GM12864 (cell line): ENCODE measurements around the gene EIF4E1B.

Source experiments
- DNase-seq: peaks from one replicate; pipeline ENCODE4 v3.0.0-alpha.2; 2011; ENCODE audit warnings: low read depth
- H3K4me3 ChIP-seq: 2 replicates; pipeline ENCODE4 v1.5.1; 2011; ENCODE audit warnings: mild to moderate bottlenecking, low read depth, low read length, control low read depth
- TF ChIP-seq, protein P1 (sequence below): IDR thresholded peaks from 2 replicates; pipeline ENCODE4 v1.5.1; 2011; ENCODE audit warnings: low read depth, mild to moderate bottlenecking, moderate library complexity, low read length, control low read depth, inconsistent platforms; ENCODE audit errors: missing control alignments

The EIF4E1B gene

DNA sequence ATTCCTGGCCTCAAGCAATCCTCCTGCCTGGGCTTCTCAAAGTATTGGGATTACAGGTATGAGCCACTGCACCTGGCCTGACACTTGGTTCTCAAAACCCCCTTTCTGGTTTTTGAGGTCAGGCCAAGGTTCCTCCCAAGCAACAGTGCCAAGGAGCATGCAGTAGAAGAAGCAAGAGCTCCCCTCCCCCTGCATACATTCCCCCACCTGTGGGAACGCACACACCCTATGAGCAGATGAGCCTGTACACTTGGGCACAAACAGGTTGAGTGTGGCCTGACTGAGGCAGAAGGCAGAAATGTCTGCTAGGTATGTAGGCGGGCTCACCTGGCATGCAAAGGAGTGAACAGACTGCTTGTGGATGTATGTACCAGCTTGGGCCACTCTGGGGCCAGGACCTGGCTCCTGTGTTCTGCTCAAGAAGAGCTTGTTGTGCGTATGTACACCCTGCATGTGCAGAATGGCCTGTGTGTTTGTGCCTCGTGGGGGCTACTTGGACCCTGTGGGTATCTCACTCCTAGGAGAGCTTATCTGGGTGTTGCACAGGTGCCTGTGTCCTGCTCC, 22.3 kb upstream of the EIF4E1B start:
- no peak overlapping the region for H3K4me3 ChIP-seq
- DNase-seq = no peak
- TF ChIP-seq, protein P1, sequence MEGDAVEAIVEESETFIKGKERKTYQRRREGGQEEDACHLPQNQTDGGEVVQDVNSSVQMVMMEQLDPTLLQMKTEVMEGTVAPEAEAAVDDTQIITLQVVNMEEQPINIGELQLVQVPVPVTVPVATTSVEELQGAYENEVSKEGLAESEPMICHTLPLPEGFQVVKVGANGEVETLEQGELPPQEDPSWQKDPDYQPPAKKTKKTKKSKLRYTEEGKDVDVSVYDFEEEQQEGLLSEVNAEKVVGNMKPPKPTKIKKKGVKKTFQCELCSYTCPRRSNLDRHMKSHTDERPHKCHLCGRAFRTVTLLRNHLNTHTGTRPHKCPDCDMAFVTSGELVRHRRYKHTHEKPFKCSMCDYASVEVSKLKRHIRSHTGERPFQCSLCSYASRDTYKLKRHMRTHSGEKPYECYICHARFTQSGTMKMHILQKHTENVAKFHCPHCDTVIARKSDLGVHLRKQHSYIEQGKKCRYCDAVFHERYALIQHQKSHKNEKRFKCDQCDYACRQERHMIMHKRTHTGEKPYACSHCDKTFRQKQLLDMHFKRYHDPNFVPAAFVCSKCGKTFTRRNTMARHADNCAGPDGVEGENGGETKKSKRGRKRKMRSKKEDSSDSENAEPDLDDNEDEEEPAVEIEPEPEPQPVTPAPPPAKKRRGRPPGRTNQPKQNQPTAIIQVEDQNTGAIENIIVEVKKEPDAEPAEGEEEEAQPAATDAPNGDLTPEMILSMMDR = no peak

DNA sequence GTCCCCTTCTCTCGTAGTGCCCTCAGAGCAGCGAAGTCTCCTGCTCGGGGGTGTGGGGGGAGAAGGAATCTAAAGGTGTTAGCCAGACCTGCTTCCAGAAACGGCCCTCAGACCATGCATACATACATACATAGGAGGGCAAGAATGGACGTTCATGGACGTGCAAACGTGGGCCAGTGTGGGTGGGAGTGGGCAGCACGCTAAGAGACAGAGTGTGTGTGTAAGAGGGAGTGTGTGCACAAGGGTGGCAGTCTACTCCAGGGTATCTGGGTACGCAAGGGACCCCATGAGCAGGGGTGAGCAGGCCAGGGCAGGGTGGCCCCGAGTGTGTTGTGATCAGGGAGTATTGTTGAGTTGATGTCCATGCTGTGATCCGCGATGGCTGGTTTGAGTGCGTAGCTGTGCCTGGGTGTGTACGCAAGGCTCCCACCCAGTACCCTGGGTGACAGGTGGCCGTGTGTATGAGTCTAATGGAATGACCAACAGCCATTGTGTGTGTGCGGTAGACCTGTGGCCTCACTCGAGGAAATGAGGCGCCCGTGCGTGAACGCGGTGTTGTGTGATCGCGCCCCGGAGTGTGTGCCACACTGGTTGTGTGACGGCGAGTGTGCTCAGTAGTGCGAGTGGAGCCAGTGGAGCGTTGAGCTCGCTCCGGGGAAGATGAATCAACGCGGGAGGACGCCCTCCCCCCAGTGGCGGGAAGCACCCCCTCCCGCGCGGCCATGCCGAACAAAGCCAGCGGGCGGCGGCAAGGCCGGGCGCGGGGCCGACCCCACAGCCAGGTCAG, 21.3 kb upstream of the EIF4E1B start:
- peak overlapping the region; percentile 71 for H3K4me3 ChIP-seq
- DNase-seq = no peak
- TF ChIP-seq, protein P1 = no peak

DNA sequence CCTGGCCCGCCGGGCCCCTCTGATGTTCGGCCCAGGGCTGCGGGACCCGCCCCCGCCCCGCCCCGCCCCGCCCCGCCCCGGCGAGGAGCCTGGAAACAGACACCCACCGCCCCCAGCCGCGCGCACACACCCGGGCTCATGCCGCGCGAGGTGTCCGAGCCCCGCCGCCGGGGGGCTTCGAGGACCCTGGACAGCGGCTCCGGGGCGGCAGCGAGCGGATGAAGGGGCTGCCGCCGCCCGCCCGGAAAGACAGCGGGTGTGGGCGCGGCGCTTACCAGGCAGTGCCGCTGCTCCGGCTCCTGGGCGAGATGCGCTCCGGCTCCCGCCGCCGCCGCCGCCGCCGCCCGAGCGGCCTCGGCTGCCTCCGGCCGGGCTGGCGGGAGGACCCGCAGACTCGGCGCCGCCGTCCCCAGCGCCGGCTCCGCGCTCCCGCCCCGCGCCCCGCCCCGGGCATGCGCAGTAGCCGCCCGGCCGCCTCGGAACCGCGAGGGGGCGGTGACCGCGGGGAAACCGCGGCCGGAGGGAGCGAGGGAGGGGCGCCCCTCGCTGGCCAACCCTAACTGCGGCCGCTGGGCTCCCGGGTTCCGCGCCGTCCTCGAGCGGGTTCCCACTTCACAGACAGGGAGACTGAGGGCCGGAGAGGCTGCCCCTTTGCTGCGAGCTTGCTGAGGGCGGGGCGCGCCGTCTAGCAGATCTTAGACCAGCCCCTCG, 20.6 kb upstream of the EIF4E1B start, which contains the start of gene GPRIN1:
TSS of gene GPRIN1 (minus strand) at position 433 of the 711 bp plus-strand sequence. CDS start 10,322 bp downstream, outside the sequence.
- peak within 1 kb of the TSS; percentile 71 for H3K4me3 ChIP-seq
- no peak for DNase-seq
- TF ChIP-seq, protein P1 = peak; percentile 15

DNA sequence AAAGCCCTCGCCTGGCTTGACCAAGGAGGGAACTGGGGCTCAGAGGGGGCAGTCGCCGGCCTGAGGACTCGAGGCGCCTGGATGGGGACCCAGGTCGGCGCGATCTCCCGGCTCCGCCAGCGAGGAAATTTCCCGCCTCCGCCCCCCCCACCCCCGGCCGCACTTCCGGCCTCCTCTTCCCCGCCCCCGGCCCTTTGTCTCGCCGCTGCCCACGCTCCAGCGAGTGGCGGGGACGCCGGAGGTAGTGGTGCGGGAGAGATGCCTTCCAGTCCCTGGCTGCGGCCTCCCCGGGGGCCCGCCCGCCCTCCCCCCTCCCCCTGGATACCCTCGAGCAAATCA, 20.1 kb upstream of the EIF4E1B start:
- peak overlapping the region; percentile 71 for H3K4me3 ChIP-seq
- TF ChIP-seq, protein P1 = no peak
- DNase-seq = no peak

DNA sequence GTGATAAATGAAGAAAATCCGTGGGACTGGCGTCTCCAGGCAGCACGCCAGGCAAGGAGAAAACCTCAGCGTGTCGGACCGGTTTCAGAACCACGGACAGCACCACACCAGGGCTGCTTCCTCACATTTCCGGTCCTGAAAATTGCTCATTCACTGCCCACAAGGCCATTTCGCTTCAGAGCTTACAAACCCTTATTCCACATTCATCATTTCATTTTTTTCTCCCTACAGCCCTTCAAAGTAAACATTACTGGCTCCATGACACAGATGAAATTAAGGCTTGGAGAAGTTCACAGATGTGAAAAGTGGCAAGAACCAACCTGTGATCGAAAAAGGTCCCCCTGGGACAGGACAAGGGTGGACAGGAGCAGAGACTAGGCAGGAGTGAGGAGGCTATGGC, 19.0 kb upstream of the EIF4E1B start:
- TF ChIP-seq, protein P1 = no peak
- DNase-seq = no peak
- no peak overlapping the region for H3K4me3 ChIP-seq

DNA sequence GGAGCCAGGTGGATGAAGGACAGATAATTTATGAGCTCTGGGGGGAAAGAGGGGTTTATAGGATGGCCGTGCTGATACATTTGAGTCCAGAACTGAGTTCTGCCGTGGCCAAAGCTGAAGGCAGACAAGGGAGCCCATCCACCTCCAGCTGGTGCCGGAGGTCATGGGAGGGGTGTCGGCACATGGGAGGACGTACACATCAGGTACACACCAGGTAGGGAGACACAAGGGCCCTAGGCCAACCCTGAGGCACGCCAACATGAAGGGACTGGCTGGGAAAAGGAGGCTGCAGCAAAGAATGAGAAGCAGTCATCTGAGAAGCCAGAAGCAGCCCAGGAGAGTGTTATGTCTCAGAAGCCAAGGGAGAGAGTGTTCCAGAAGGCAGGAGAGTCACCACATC, 18.5 kb upstream of the EIF4E1B start:
- TF ChIP-seq, protein P1 = no peak
- DNase-seq = no peak
- no peak overlapping the region for H3K4me3 ChIP-seq
